Heart left ventricle (tissue), 13 donors: Measurements from ENCODE around the gene ILDR2.

ENCODE experiments used
- POLR2A ChIP-seq, 2 donors: fragments of 450-650 bp; IDR thresholded peaks; one replicate each; pipeline ENCODE4 v1.6.1; 2017; ENCODE audit warnings: antibody characterized with exemption in 2 of 2, mild to moderate bottlenecking in 2 of 2, moderate library complexity in 2 of 2
- TF ChIP-seq, protein P1 (sequence below), 12 donors: fragments of 200-600 bp; sonication (generic) in 4 of 12; IDR thresholded peaks; one replicate each; pipeline versions ENCODE4 v1.5.0 to v1.8.0; 2018 to 2022; ENCODE audit warnings: antibody characterized with exemption in 12 of 12, mild to moderate bottlenecking in 5 of 12
- donor health status: ischemic (EF 13 %, LVEDD 7.1; RV severe dilation, severe dysfunction).
- donor health status: DM: no; HTN: yes; CAD: no.
- donor health status: DM: no; HTN: no; CAD: no.
- donor health status: ischemic (EF 25% LVEDD 6.9; RV normal size, moderate dysfunction).
- donor health status: ischemic (EF 25% LVEDD 5.7; RV mildly dilated, moderate dysfunction).
- donor health status: ischemic (EF 35%, LVEDD 5.7; RV mildly dilated, moderate dysfunction).
- donor health status: nonischemic (EF 11% LVEDD 7.7; RV severe dilation, severe dysfunction).
- donor health status: DM: yes; HTN: yes; CAD: no.
- donor health status: PGD.
- donor health status: ischemic (EF 29% LVEDD 5.4; RV normal size, mild dysfunction).
- donor health status: nonischemic (EF 23%, LVEDD 6.1; RV moderate dilation, normal function).

DNA sequence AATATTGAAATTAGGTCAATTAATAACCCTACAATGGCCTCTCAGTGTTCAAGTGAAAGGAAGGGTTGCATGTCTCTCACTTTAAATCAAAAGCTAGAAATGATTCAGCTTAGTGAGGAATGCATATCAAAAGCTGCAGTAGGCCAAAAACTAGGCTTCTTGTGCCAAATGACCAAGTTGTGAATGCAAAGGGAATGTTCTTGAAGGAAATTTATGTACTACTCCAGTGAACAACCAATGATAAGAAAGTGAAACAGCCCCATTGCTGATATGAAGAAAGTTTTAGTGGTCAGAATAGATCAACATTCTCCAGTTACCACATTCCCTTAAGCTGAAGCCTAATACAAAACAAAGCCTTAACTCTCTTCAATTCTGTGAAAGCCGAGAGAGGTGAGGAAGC, 23.7 kb upstream of the ILDR2 start:
- TF ChIP-seq, protein P1, sequence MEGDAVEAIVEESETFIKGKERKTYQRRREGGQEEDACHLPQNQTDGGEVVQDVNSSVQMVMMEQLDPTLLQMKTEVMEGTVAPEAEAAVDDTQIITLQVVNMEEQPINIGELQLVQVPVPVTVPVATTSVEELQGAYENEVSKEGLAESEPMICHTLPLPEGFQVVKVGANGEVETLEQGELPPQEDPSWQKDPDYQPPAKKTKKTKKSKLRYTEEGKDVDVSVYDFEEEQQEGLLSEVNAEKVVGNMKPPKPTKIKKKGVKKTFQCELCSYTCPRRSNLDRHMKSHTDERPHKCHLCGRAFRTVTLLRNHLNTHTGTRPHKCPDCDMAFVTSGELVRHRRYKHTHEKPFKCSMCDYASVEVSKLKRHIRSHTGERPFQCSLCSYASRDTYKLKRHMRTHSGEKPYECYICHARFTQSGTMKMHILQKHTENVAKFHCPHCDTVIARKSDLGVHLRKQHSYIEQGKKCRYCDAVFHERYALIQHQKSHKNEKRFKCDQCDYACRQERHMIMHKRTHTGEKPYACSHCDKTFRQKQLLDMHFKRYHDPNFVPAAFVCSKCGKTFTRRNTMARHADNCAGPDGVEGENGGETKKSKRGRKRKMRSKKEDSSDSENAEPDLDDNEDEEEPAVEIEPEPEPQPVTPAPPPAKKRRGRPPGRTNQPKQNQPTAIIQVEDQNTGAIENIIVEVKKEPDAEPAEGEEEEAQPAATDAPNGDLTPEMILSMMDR (IDR thresholded peaks at IDR 0.05): no peak
- no peak for TF ChIP-seq POLR2A (IDR thresholded peaks at IDR 0.05)
